Fibroblast of peridontal ligament (primary cell): ENCODE measurements around the gene CAPN9.

Experiments
- DNase-seq: peaks from one replicate; pipeline ENCODE4 v3.0.0-alpha.2; 2010; ENCODE audit errors: extremely low read depth

CAPN9 gene

DNA sequence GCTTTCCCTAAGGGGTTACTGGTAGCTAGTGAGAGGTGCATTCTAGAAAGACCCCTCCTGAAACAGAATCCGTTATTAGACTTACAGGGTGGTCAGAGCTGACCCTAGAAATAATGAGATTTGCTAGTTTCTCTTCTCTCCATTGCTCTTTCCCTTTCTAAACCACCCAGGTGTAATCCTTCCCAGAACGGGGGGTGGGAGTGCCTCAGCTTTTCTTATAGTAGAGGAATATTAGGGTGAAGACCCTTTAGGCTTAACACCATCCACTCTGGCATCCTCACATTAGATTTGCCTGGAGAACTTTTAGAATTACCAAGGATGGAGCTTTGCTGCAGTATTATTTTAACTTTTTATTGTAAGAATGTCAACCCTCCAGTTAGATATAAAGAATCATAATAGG, 49.4 kb downstream of the CAPN9 start:
- DNase-seq, result no peak

DNA sequence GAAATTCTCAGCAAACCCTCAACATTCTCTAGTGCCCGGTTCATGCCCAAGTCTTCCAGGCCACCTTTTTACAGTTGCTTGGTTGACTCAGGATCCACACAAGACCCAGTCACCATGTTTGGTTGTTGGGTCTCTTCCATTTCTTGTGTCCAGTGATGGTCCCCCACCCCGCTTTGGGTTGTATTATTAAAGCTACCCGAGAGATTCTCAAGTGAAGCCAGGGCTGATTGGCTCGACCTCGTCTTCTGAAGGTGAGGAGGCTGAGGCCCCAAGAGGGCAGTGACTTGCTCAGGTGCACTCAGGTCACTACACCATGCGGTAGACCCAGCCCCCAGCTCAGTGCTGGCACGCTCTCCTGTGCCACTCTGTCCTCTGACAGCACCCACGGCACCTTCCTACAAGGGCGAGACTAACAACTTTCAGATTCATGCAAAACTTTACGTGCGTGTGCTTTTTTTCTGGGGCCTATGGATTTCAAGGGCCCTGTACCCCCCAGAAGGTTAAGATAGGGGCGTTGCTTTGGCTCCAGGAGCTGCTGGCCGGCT, 50.3 kb downstream of the CAPN9 start:
- DNase-seq, result no peak

DNA sequence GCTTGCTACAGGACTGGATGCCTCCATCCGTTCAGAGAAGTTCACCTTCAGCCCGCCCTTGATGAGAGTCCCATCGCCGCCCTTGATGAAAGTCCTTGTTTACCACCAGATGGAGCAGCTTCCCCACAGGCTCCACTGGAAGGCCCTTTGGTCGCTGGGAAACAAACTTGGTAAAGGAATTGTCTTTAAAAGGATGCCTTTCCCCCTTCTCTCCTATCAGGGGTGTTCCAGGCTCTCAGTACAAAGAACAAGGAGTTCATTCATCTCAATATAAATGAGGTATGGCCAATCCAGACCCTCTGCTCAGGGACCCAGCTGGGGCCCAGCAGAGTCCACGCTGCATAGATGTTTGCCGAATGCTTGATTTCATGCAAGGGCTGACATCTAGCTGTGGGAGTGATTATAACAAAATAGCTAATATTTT, 50.8 kb downstream of the CAPN9 start:
- peak; percentile 84 for DNase-seq

DNA sequence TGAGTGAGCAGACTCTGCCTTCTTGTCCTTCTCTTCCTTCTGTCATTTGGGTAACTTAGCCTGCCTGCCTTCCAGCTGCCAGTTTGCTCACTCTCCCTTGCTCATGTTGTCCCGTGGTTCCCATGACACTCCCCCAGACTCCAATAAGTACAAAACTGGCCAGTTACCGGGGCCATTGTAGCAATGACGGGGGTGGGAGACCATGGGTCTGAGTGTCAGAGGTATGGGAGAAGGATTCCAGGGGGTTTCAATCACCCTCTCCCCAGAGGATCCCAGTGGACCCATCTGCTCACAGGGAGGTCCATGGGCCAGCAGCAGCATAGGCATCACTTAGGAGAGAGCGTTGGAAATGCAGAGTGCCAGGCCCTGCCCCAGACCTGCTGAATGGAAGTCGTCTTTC, 51.3 kb downstream of the CAPN9 start:
- DNase-seq, result no peak

DNA sequence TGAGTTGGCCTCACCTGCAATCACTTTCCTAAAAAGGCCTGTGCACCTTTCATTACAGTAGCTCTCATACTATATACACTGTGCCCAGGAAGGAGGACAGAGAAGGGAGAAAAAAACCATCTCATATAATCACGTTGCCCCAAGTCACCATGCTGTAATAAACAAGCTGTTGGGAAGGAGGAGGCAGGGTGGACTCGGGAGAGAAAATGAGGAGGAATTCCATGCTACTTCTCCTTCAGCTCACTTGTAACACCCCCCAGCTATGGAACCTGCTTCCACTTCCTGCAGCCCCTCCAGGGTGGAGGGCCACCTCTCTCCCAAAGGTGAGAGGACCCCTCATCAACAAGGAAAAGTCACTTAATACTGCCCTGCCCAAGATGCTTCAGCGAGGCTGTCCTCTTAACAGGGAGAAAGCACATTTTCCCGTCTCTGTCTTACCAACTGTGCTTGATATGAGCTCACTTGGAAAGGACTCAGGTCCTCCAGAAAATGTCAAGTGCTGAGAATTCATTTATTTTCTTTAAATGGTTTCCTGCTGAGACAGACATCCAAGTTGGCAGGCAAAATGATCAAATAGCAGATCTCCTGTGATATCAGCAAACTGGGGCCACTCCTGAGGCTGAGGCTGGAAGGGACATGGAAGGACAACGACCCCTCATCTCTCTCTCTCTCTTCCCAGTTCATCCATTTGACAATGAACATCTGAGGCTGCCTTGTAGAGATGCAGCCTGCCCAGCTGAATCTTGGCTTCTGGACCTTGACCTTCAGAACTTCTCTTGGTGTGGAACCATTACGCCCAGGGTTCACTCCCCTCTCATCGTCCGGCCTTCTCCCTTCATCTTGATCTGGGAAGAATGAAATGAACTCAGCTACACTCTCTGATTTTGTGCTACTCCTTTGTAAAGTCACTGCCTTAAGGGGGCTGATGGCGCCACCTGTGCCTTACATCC, 54.0 kb downstream of the CAPN9 start:
- DNase-seq, result no peak

DNA sequence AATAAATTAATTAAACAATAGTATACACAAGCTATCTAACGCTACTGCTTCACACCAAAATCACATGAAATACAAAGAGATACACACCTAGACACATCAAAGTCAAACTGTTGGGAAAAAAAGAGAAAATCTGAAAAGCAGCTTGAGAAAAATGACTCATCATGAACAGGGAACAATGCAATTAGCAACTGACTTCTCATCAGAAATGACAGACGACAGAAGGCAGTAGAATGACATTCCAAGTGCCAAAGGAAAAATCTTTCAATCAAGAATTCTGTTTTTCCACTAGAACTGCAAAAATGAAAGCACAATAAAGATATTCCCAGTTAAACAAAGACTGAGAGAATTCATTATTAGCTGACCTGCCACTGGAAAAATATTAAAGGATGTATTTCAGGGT, 57.2 kb downstream of the CAPN9 start:
- no peak for DNase-seq

DNA sequence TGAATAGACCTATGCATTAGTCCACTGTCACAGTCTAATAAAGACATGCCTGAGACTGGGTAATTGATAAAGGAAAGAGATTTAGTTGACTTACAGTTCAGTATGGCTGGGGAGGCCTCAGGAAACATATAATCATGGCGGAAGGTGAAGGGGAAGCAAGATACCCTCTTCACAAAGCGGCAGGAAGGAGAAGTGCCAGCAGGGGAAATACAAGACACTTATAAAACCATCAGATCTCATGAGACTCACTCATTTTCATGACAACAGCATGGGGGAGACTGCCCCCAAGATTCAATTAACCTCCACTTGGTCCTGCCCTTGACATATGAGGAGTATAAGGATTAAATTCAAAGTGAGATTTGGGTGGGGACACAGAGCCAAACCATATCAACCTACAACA, 59.4 kb downstream of the CAPN9 start:
- DNase-seq, result no peak

DNA sequence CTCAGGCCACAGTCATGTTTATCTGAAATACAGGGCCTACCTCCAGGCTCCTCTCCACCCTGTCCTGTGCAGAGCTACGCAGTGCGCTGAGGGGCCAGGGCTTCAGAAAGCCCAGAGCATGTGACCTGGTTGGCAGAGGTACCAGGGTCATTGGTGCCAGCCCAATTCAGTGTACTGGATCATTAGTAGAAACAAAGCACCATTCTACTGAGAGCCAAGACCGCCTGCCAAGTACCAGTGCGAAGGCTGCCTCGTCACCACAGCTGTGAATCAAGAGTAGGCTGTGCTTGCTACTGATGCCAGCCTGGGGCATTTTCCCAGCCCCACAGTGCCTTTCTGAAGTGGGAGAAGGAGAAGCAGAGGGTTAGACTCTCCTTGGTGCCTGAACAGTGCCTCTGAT, 59.8 kb downstream of the CAPN9 start:
- no peak for DNase-seq

DNA sequence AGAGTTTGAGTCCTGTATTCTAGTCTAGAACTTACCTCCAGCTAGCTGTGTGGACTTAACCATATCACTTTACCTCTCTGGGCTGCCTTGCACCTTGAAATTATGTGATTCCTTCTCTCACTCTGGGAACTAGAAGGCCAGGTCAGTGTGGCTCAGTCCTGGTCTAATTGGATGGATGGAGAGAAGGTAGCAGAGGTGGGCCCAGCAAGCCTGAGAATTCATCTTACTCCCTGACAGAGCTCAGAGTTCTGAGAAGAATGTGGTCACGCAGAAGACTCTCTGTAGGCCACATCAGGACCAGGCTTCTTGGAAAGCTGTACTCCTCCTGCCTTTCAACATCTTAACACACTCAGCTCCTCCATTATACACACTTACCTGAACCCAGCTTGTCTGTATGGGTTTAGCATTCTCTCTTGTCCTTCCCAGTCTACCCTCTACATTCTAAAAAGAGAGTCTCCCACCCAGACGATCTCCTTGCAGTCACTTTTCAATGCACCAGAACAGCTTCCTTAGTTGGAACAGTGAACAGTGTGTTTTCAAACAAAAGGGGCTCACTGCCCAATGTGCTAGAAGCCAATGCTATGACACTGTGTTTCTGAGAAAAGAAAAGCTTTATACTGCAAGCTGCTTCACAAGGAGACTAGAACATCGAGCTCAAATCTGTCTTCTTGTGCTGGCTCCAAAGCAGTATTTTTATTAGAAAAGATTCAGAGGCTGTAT, 60.5 kb downstream of the CAPN9 start:
- no peak for DNase-seq

DNA sequence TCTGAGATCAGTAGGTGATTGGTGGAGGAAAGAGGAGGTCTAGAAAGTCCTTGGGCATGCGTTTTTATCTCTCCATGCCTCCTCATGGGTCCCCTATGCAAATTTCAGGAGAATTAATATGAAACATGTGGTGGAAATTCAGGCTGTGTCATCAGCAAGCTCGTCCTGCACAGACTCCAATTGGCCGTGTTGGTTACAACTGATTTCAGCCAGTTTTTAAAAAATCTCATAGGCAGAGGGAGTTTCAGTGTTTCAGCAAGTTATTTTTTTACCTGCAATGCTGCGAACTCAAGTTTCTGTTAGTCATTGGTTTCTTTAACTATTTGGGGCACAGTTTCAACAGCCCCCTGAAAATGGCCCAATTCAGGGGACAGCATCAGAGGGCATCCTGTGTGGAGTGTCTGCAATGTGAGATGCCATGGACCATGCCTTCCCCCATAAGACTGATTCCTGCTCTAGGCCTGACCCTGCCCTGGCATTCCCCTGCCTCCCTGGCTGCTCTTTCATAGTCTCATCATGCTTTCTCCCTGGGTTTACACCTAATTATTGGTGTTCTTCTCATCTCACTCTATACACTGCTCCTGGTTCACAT, 61.2 kb downstream of the CAPN9 start:
- peak; percentile 85 for DNase-seq

DNA sequence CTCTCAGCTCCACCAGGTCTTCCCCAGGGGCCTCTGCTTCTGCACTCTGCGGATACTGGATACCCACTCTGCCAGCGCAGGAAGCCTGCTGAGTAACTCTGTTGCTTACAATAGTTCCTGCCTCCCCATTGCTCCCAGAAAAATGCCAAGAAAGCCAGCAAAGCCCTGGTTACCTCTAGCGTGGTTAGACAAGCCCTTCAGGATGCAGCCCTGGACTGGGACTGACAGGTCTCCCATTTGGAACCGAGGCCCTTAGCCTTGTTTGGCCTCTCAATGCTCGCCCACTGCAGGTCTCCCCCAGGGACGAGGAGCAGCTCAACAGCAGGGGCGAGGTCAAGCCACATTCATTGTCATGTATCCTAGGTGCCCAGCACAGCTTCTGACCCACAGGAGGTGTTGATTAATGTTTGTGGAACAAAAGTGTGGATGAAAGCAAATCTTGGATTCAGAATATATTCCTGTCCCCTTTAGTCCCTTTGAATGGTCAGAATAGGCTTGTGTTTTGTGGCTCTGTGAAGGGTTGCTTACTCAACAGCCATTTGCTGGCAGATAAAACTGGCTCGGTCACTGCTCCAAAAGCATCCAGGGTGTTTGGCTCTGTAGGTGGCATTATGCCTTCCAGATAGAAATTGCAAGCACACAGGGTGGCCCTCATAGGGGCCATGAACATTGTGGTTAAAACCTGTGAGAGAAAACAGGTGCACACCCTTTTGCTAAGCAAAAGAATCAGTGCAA, 62.2 kb downstream of the CAPN9 start:
- no peak for DNase-seq

DNA sequence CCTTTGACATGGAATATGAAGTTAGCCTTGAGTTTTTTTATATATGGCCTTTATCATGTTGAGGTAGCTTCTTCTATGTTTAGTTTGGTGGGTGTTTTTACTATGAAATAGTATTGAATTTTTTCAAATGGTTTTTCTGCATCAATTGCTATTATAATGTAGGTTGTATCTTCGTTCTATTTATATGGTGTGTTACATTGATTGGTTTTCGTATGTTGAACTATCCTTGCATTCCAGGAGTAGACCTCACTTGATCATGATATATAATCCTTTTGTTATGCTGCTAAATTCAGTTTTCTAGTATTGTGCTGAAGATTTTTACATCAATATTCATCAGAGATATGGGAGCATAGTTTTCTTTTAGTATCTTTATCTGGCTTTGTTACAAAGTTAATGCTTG, 65.4 kb downstream of the CAPN9 start:
- DNase-seq, result no peak

DNA sequence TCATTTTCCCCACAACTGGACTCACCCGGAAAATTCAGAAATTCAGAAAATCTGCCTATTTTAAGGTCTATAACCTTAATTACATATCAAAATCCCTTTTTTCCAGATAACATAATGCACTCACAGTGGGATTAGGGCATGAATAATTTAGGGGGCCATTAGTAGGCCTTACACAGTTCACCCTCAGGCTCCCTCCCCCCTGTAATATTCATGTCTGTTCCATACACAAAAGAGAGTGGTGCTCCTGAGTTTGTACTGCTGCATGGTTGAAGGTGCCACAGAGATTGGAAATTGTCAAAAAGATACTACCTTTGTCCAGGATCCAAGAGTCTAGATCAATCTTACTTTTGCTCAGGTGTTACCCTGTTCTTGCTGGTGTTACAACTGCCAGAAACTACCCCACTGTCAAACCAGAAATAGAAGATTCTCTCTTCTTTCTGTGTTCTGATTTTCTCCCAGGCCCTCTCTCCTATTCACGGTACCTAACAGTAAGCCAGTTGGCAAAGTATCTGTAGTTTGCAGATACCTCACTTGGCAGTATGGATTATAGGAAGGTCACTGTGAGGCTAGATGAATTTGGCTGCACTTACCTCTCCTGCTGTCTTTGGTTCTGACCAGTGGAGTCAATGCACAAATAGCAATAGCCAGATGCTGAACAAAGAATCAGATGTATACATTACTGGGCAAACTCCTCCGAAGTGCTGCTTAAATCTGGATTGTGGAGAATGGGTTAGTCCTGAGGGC, 67.9 kb downstream of the CAPN9 start:
- no peak for DNase-seq

DNA sequence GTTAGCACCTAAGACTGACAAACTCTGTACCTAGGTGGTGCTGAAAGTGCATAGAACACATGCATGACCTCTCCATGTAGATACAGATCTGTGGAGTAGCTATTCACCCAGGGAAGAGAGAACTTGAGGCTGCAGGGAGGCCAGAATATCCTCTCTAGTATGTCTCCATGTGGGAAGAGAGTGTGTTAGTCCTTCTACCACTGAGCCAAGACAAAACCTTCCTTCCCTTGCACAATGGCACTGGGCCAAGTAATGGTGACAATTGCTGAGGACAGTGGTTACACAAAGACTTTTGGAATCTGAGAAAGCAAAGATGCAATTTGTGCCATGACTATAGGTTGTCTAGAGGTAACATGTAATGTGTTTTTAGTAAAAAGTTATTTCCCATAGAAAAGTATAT, 68.8 kb downstream of the CAPN9 start:
- DNase-seq, result no peak

DNA sequence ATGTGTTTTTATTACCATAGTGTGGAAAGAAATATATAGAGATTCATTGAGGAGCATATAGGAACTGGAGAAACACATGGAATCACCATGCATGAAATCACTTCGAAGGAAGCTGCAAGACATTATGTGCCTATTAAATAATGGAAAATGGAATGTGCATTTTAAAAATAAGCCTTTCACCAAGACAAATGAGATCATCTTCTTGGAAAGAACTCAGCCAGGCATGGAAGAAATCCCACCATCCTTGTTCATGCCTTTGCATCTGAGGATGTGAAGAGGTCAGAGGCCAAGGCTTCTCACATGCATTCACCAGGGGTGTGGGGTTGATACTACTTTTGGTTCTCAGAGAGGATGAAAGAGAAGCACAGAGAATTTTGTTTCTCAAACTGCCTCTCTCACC, 71.2 kb downstream of the CAPN9 start:
- DNase-seq, result no peak

DNA sequence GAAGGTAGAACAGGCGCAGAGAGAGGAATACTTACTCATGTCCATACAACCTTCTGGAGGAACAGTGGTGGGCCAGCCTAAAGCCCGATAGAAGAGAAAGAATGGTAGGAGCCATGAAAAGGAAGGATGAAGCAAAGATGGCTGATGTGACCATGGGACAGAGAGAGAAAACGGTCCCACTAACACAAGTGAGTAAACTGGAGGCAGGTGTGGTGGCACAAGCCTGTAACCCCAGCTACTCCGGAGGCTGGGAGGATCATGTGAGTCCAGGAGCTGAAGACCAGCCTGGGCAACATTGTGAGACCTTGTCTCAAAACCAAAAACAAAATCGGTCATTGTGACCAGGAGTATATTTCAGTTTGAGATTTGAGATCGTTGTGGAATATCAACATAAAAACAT, 71.7 kb downstream of the CAPN9 start:
- DNase-seq, result no peak

DNA sequence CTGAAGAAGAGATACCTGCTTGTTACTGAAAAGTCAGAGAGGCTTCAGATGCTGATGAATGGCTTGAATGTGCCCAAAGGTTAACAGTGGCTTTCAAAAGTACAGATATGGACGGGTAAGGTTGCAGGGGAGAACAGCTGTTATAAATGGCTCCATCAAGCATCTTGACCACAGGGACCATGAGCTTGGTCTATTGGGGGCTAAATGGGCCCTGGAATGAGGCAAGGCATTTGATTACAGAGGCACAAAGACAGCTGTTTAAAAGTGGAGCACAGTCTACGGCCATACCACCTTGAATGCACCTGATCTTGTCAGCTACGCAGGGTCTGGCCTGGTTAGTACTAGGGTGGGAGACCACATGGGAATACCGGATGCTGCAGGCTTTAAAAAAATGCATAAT, 72.8 kb downstream of the CAPN9 start:
- DNase-seq, result no peak

DNA sequence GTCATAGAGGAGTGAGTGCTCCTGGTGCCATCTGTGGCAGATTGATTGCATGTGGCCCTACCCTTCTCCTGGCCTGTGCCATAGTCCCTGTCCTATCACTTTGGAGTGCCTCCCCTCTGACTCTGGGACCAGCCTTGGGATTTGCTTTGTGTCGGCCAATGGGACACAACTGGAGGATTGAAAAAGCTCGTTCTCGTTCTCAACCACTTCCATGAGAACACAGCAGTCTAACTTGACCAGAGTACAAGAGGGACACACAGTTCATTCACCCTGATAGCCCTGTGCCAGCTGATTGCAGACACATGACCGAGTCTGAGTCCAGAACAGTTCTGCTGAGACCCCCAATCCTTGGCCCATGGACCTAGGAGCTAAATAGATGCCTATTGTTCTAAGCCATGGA, 73.4 kb downstream of the CAPN9 start:
- DNase-seq, result no peak

DNA sequence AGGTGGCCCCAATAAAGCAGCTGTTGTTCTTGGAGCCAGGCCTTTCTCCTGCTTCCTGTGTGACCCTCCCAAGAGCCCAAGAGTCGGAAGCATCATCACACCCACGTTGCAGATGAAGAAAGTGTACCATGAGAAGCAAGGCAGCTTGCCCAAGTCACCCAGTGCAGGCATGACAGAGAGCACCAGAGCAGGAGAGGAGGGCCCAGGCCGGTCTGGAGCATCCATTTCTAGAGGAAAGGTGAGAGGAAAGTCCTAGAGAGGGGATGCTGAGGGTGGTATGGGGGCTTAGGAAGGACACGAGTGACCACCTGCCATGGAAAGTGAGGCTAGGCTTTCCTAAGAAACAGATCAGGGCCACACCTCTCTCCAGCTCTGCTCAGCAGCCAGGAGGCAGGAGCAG, 74.2 kb downstream of the CAPN9 start:
- no peak for DNase-seq

DNA sequence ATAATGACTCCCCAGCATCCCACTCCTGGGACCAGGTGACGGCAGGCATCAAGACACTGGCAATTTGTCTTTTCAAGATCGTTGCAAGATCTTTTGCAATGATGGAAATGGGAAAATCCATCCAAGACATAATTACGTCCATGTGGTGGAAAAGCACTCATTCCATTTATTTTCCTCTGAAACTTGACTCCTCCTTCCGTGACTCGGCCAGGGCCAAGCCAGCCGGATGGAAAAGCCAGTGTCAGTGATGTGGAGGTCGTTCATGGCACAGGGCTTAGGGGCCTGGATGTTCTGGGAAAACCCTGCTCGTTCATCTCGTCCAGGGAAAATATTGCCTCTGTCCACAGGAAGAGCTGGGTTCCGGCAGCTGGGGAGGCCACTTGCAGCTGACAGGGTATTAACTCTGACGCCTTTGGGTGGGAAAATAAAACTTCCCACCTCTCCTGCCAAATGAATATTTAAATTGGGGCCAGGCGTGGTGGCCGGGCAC, 74.9 kb downstream of the CAPN9 start:
- DNase-seq, result peak; percentile 94

DNA sequence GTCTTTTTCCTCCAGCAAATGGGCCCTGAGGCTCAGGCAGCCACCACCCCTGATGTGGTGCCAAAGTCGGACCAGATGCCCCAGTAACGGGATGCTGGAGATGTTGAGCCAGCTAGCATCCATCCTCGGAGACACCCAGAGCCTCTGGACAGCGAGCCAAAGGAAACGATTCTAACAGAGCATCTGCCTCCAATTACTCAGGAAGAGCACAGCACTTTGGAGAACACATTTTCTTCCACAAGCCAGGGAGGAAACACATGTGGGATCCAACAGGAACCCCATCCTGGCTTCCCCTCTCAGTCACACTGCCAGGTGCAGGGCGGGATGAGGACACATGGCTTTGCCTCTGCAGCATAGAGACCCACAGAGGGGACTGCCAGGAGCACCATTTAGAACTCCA, 76.2 kb downstream of the CAPN9 start:
- DNase-seq, result peak; percentile 62
